HFF-Myc (cell line): ENCODE results near the gene TECPR1.
"Not testable (repeated sequence)": the region's sequence is repeated elsewhere in the genome, so short reads cannot be mapped to it uniquely, and the experiment has no call there.

ENCODE experiments used
- DNase-seq: peaks from one replicate; pipeline ENCODE4 v3.0.0-alpha.2; 2011; ENCODE audit warnings: low read depth; ENCODE audit errors: extremely low read depth
- H3K4me3 ChIP-seq: replicated peaks from 2 replicates; pipeline ENCODE4 v1.5.1; 2011; ENCODE audit warnings: low read depth, mild to moderate bottlenecking, control low read depth, low read length
- CTCF ChIP-seq: IDR thresholded peaks from 2 replicates; pipeline ENCODE4 v1.5.1; 2012; ENCODE audit warnings: mild to moderate bottlenecking, low read depth, low read length, control low read depth; ENCODE audit errors: missing control alignments

The TECPR1 gene

GRCh38 chr7:98221611-98222532 is 30.2 kb downstream of the TECPR1 start:
- no peak for TF ChIP-seq CTCF
- no peak overlapping the region for H3K4me3 ChIP-seq
- DNase-seq = no peak

- not testable (repeated sequence) for DNase-seq, H3K4me3 ChIP-seq
These were observed 32.6 kb downstream of the TECPR1 start for GRCh38 chr7:98219382-98219781.

GRCh38 chr7:98217623-98218582 is 34.1 kb downstream of the TECPR1 start:
- no peak for TF ChIP-seq CTCF
- DNase-seq = no peak
- H3K4me3 ChIP-seq = no peak overlapping the region

- DNase-seq = no peak
- no peak overlapping the region for H3K4me3 ChIP-seq
- TF ChIP-seq CTCF = no peak
These were observed 35.0 kb downstream of the TECPR1 start for GRCh38 chr7:98216941-98217622.

- no peak overlapping the region for H3K4me3 ChIP-seq
- no peak for DNase-seq
- TF ChIP-seq CTCF = no peak
These were observed 36.2 kb downstream of the TECPR1 start for GRCh38 chr7:98215561-98216495.

- H3K4me3 ChIP-seq = no peak overlapping the region
- no peak for DNase-seq
- TF ChIP-seq CTCF = no peak
These were observed 37.2 kb downstream of the TECPR1 start for GRCh38 chr7:98214811-98215321.
